Measurements from ENCODE around the gene OVOL2.
"Not testable (repeated sequence)": the region's sequence is repeated elsewhere in the genome, so short reads cannot be mapped to it uniquely, and the experiment has no call there.

DNA sequence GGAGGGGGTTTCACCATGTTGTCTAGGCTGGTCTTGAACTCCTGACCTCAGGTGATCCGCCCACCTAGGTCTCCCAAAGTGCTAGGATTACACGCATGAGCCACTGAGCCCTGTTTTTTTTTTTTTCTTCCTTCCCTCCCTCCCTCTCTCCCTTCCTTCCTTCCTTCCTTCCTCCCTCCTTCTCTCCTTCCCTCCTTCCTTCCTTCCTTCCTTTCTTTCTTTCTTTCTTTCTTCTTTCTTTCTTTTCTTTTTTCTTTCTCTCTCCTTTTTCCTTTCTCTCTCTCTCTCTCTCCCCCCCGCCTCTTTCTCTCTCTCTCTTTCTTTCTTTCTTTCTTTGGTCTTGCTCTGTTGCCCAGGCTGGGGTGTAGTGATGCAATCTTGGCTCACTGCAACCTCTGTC is 30.6 kb upstream of the OVOL2 start:
- not testable (repeated sequence) for TF ChIP-seq EZH2 (IDR thresholded peaks at IDR 0.05; ENCODE audit: borderline replicate concordance, low read depth, low read length, poor library complexity, severe bottlenecking); CTCF (conservative IDR thresholded peaks at IDR 0.05; ENCODE audit: low read depth, low read length)
